ENCODE data around the gene ACAD11. TPM values are rescaled to one million over a fixed set of nuclear protein-coding genes. Genes with fewer than 3 reads are reported as not detected.
A peak's percentile ranks its signal among the peaks of the same experiment; 100 is the strongest.

The ACAD11 gene
- total RNA-seq, 6 donors from 2014 or later = 15.8 to 50.3 (median 19.5) TPM

GRCh38 chr3:132592216-132592615, 67.4 kb downstream of the ACAD11 start:
- no peak overlapping the region for H3K27ac ChIP-seq

GRCh38 chr3:132587401-132587800, 72.2 kb downstream of the ACAD11 start:
- no peak for ATAC-seq (ENCODE audit: low FRiP score in 2 of 2)
- no peaks in the 10 kb centered on the region for H3K9me3 ChIP-seq
- WGBS, 2 donors = 92 to 94% methylated on average over 1 of the region's 1 CpG

More at GRCh38 chr3:132592216-132592615, 67.4 kb downstream of the ACAD11 start:
- Histone ChIP-seq H3K27me3 (no peaks in the 10 kb centered on the region), H3K9me3 (no peaks in the 10 kb centered on the region), H3K36me3 (peaks cover 0 to 3% (median 0%) of the 10 kb centered on the region in 4 donors), H3K4me1 (peaks cover 0 to 9% (median 2%) of the 10 kb centered on the region in 4 donors), H3K4me3 (no peak overlapping the region)
- DNase-seq (no peak), ATAC-seq (ENCODE audit: low FRiP score in 2 of 2) (no peak)
- TF ChIP-seq EP300 (IDR thresholded peaks at IDR 0.05) (no peak), POLR2A (IDR thresholded peaks at IDR 0.05) (no peak), POLR2AphosphoS5 (IDR thresholded peaks at IDR 0.05) (no peak), CTCF (IDR thresholded peaks at IDR 0.05) (no peak)

GRCh38 chr3:132573797-132574211, 85.8 kb downstream of the ACAD11 start:
- TF ChIP-seq EP300 (IDR thresholded peaks at IDR 0.05) (no peak), CTCF (IDR thresholded peaks at IDR 0.05) (no peak), POLR2AphosphoS5 (IDR thresholded peaks at IDR 0.05) (no peak), POLR2A (IDR thresholded peaks at IDR 0.05) (no peak)
- WGBS, 2 donors = 73 to 81% methylated on average over 5 of the region's 5 CpGs
- no peak for DNase-seq
- Histone ChIP-seq H3K4me3 (no peak overlapping the region), H3K36me3 (peaks cover 0 to 18% (median 2%) of the 10 kb centered on the region in 4 donors), H3K27ac (no peak overlapping the region), H3K9me3 (no peaks in the 10 kb centered on the region), H3K27me3 (no peaks in the 10 kb centered on the region), H3K4me1 (peaks cover 0 to 4% (median 0%) of the 10 kb centered on the region in 4 donors)
- ATAC-seq (ENCODE audit: low FRiP score in 2 of 2) = peak in 1 of 2 donors; percentile 48

More at GRCh38 chr3:132587401-132587800, 72.2 kb downstream of the ACAD11 start:
- no peaks in the 10 kb centered on the region for H3K27me3 ChIP-seq
- peaks cover 0 to 3% (median 0%) of the 10 kb centered on the region in 4 donors for H3K36me3 ChIP-seq
- no peaks in the 10 kb centered on the region for H3K4me1 ChIP-seq
- TF ChIP-seq CTCF (IDR thresholded peaks at IDR 0.05) = no peak
- TF ChIP-seq POLR2A (IDR thresholded peaks at IDR 0.05) = no peak
- no peak for TF ChIP-seq EP300 (IDR thresholded peaks at IDR 0.05)
- no peak for TF ChIP-seq POLR2AphosphoS5 (IDR thresholded peaks at IDR 0.05)
- H3K4me3 ChIP-seq = no peak overlapping the region
- no peak overlapping the region for H3K27ac ChIP-seq
- no peak for DNase-seq

- 83 to 92% methylated on average over 2 of the region's 2 CpGs for WGBS, 2 donors
These were observed 89.6 kb downstream of the ACAD11 start for GRCh38 chr3:132570016-132570415.

GRCh38 chr3:132569580-132569979, 90.0 kb downstream of the ACAD11 start:
- H3K4me1 ChIP-seq = no peaks in the 10 kb centered on the region
- no peak overlapping the region for H3K27ac ChIP-seq
- H3K9me3 ChIP-seq = no peaks in the 10 kb centered on the region
- TF ChIP-seq POLR2A (IDR thresholded peaks at IDR 0.05) (no peak), CTCF (IDR thresholded peaks at IDR 0.05) (no peak), POLR2AphosphoS5 (IDR thresholded peaks at IDR 0.05) (no peak), EP300 (IDR thresholded peaks at IDR 0.05) (no peak)
- no peak overlapping the region for H3K4me3 ChIP-seq
- ATAC-seq (ENCODE audit: low FRiP score in 2 of 2) (peak in 1 of 2 donors; percentile 24), DNase-seq (no peak)
- 65 to 74% methylated on average over 1 of the region's 1 CpG for WGBS, 2 donors
- no peaks in the 10 kb centered on the region for H3K27me3 ChIP-seq
- no peaks in the 10 kb centered on the region for H3K36me3 ChIP-seq

More at GRCh38 chr3:132570016-132570415, 89.6 kb downstream of the ACAD11 start:
- no peak for TF ChIP-seq POLR2AphosphoS5 (IDR thresholded peaks at IDR 0.05)
- TF ChIP-seq EP300 (IDR thresholded peaks at IDR 0.05) = no peak
- DNase-seq (no peak), ATAC-seq (ENCODE audit: low FRiP score in 2 of 2) (no peak)
- Histone ChIP-seq H3K4me1 (no peaks in the 10 kb centered on the region), H3K9me3 (no peaks in the 10 kb centered on the region), H3K27ac (no peak overlapping the region), H3K36me3 (peaks cover 0 to 2% (median 0%) of the 10 kb centered on the region in 4 donors), H3K27me3 (no peaks in the 10 kb centered on the region), H3K4me3 (no peak overlapping the region)

Data from upper lobe of left lung (tissue), 6 donors.